ENCODE measurements around the gene RDH5. TPM values are rescaled to one million over a fixed set of nuclear protein-coding genes. Genes with fewer than 3 reads are reported as not detected.

Gene RDH5
- total and polyA plus RNA-seq, 2 of the 13 experiments (the other 11 are each of a cell fraction or from before 2014, with no cell fraction given) = 2.6 to 5.7 TPM

DNA sequence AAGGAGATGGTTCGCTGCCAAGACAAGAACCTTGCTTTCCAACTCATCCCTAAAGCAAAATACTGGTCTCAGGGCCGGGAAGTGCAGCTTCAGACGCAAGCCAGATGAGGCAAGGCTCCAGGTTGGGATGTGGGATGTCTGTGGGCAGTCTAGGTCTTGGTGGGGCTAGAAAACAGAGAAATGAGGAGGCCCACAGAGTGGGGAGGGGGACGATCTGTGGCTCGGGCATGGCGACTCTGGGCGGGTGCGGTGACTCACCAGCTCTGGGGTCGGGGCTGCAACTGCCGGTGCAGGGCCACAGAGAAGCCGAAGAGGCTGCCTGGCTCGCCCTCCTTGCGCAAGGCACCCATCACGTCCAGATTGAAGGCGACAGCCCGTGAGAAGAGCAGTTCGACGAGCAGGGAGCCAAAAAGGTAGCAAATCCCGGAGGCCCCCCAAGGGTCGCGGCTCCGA is 12.9 kb upstream of the RDH5 start:
- Histone ChIP-seq H4K20me1 (ENCODE audit: insufficient read depth, low read length) (no peaks in the 10 kb centered on the region; the same call in 1 of the 2 replicates), H3K79me2 (ENCODE audit: insufficient read depth, low read length) (no peaks in the 10 kb centered on the region), H3K27me3 (ENCODE audit: control insufficient read depth in 1 of 2, insufficient read depth in 2 of 2, low read length in 2 of 2) (peaks cover 1 to 61% of the 10 kb centered on the region in 2 experiments; a peak in 4 of 5 replicates), H3K9me3 (ENCODE audit: low read length) (no peaks in the 10 kb centered on the region), H3K36me3 (replicated peaks in 1 of 2; ENCODE audit: control insufficient read depth in 1 of 2, insufficient read depth in 2 of 2, low read length in 2 of 2) (no peaks in the 10 kb centered on the region), H3K9ac (ENCODE audit: insufficient read depth, low read depth, low read length) (no peak overlapping the region), H2AFZ (ENCODE audit: low read length) (no peak overlapping the region), H3K4me3 (replicated peaks in 1 of 3; ENCODE audit: insufficient read depth in 1 of 3, low read depth in 2 of 3, low read length in 3 of 3) (peak overlapping the region; percentile 29 to 71 (median 51); a peak in 5 of 6 replicates), H3K4me1 (ENCODE audit: insufficient read depth, low read length) (peaks cover 56% of the 10 kb centered on the region), H3K27ac (ENCODE audit: extremely low read length, insufficient read depth, low read length) (no peak overlapping the region), H3K4me2 (ENCODE audit: low read depth, low read length) (peak overlapping the region; percentile 75)
- no peak for TF ChIP-seq ELF1 (CRISPR knock-in tag; IDR thresholded peaks at IDR 0.05)
- TF ChIP-seq ZNF367 (CRISPR knock-in tag; IDR thresholded peaks at IDR 0.05; ENCODE audit: borderline replicate concordance) = no peak
- TF ChIP-seq FOSL2 (CRISPR knock-in tag; IDR thresholded peaks at IDR 0.05) = peak; percentile 77
- TF ChIP-seq ONECUT2 (CRISPR knock-in tag; IDR thresholded peaks at IDR 0.05) = no peak
- no peak for TF ChIP-seq ZFP90 (CRISPR knock-in tag; IDR thresholded peaks at IDR 0.05; ENCODE audit: borderline replicate concordance)
- 0 out of 2 replicates have a peak, but pooled peaks have one; percentile 14 for TF ChIP-seq ZNF274 (CRISPR knock-in tag; IDR thresholded peaks at IDR 0.05)
- peak; percentile 18; the same call in 1 of the 2 replicates for TF ChIP-seq GABPB1 (CRISPR knock-in tag; IDR thresholded peaks at IDR 0.05)
- TF ChIP-seq EZH2 (conservative IDR thresholded peaks at IDR 0.05; ENCODE audit: low read depth, low read length) = peak; percentile 78; the same call in 1 of the 2 replicates
- TF ChIP-seq ZNF687 (CRISPR knock-in tag; IDR thresholded peaks at IDR 0.05) = peak; percentile 27; the same call in 1 of the 2 replicates
- TF ChIP-seq ZSCAN31 (CRISPR knock-in tag; IDR thresholded peaks at IDR 0.05; ENCODE audit: low read depth) = no peak
- peak; percentile 55; the same call in 1 of the 2 replicates for TF ChIP-seq CEBPB (IDR thresholded peaks at IDR 0.05; ENCODE audit: borderline replicate concordance, low read depth, low read length)
- WGBS (ENCODE audit: low lambda C conversion rate) = 21% methylated on average over 3 of the region's 22 CpGs
- DNase-seq (ENCODE audit: low spot score) = no peak
- ATAC-seq = peak; percentile 11; the same call in 2 of the 3 replicates
- ChIA-PET POLR2A (interaction anchor here (2.1 to 3.4 kb wide), 2 partner anchors 9 to 26 kb away, joined by 9 to 14 read pairs; partner anchors contain the start of gene BLOC1S1), CTCF (ENCODE audit: low intra/inter-chr PET ratio, low total read pairs) (no interaction called here)
- intact Hi-C loops (cut with micrococcal nuclease; ENCODE audit: unreplicated experiment) = loop anchor here (2.0 kb wide), 1 partner anchor 14 kb away; the partner anchor contains the start of gene RDH5
- BruUV-seq (replicated peaks) = no TSS peak
- in situ Hi-C loops (cut with HindIII; ENCODE audit: extremely low pct_ligation_motif_present, low pct_unique_long_range_greater_than_20kb) = no loop called here
- no peak for FAIRE-seq
